OCI-LY1 (cell line): ENCODE data around the gene UFSP2.

ENCODE experiments used
- H2AFZ ChIP-seq: fragments of 200-600 bp; sonication (generic), shearing (Covaris generic); 2 replicates; pipeline ENCODE4 v1.6.0; 2014; ENCODE audit warnings: antibody characterized with exemption, mild to moderate bottlenecking, low read length
- H3F3A ChIP-seq: fragments of 200-600 bp; sonication (generic), shearing (Covaris generic); 2 replicates; pipeline ENCODE4 v1.6.0; 2014; ENCODE audit warnings: mild to moderate bottlenecking, antibody characterized with exemption, low read length, moderate library complexity; ENCODE audit not compliant: insufficient read depth
- H3K27ac ChIP-seq: fragments of 200-600 bp; sonication (generic); 2 replicates; pipeline ENCODE4 v1.5.1; 2014; ENCODE audit warnings: low read length, mixed run types, mild to moderate bottlenecking, low read depth; ENCODE audit not compliant: poor library complexity, severe bottlenecking
- H3K27me3 ChIP-seq: fragments of 200-600 bp; sonication (generic); 2 replicates; pipeline ENCODE4 v1.6.0; 2014; ENCODE audit warnings: antibody characterized with exemption, mild to moderate bottlenecking, low read length, moderate library complexity; ENCODE audit not compliant: insufficient read depth
- H3K36me3 ChIP-seq: fragments of 200-600 bp; sonication (generic); 2 replicates; pipeline ENCODE4 v1.6.1; 2014; ENCODE audit warnings: mild to moderate bottlenecking, antibody characterized with exemption, low read length, moderate library complexity, mixed read lengths; ENCODE audit not compliant: insufficient read depth
- H3K4me1 ChIP-seq: fragments of 200-600 bp; sonication (generic); 2 replicates; pipeline ENCODE4 v1.5.1; 2014; ENCODE audit warnings: mild to moderate bottlenecking, low read length, moderate library complexity; ENCODE audit not compliant: insufficient read depth, severe bottlenecking
- H3K4me2 ChIP-seq: fragments of 200-600 bp; sonication (generic), shearing (Covaris generic); 2 replicates; pipeline ENCODE4 v1.6.1; 2014; ENCODE audit warnings: low read length
- H3K4me3 ChIP-seq: fragments of 200-600 bp; sonication (generic); 2 replicates; pipeline ENCODE4 v1.5.1; 2014; ENCODE audit warnings: low read length, low read depth, mild to moderate bottlenecking, mixed read lengths; ENCODE audit not compliant: poor library complexity, severe bottlenecking
- H3K79me2 ChIP-seq: fragments of 200-600 bp; shearing (Covaris generic); 2 replicates; pipeline ENCODE4 v1.6.1; 2016; ENCODE audit warnings: mixed run types, low read length, mixed read lengths; ENCODE audit not compliant: insufficient read depth
- H3K9ac ChIP-seq: fragments of 200-600 bp; sonication (generic), shearing (Covaris generic); 2 replicates; pipeline ENCODE4 v1.6.1; 2014; ENCODE audit warnings: mild to moderate bottlenecking, low read length, mixed read lengths
- H3K9me2 ChIP-seq: fragments of 200-600 bp; sonication (generic), shearing (Covaris generic); 2 replicates; pipeline ENCODE4 v1.6.1; 2014; ENCODE audit warnings: low read depth, mild to moderate bottlenecking, low read length, mixed read lengths
- H3K9me3 ChIP-seq: fragments of 200-600 bp; shearing (Covaris generic); 2 replicates; pipeline ENCODE4 v1.6.1; 2014; ENCODE audit warnings: low read length, mixed read lengths
- H4K20me1 ChIP-seq: fragments of 200-600 bp; sonication (generic), shearing (Covaris generic); 2 replicates; pipeline ENCODE4 v1.6.0; 2016; ENCODE audit warnings: mild to moderate bottlenecking, low read length; ENCODE audit not compliant: insufficient read depth
- EZH2 ChIP-seq: fragments of 200-600 bp; sonication (generic), shearing (Covaris generic); IDR thresholded peaks from 2 replicates; pipeline ENCODE4 v1.8.0; 2017; ENCODE audit warnings: borderline replicate concordance, mixed run types, mild to moderate bottlenecking, antibody characterized with exemption, low read length, moderate library complexity, mixed read lengths
- TF ChIP-seq, protein P1 (sequence below): fragments of 200-600 bp; sonication (generic), shearing (Covaris generic); IDR thresholded peaks from 2 replicates; pipeline ENCODE4 v1.5.1; 2017; ENCODE audit warnings: mild to moderate bottlenecking, antibody characterized with exemption, low read length, moderate library complexity, mixed read lengths

The UFSP2 gene

DNA sequence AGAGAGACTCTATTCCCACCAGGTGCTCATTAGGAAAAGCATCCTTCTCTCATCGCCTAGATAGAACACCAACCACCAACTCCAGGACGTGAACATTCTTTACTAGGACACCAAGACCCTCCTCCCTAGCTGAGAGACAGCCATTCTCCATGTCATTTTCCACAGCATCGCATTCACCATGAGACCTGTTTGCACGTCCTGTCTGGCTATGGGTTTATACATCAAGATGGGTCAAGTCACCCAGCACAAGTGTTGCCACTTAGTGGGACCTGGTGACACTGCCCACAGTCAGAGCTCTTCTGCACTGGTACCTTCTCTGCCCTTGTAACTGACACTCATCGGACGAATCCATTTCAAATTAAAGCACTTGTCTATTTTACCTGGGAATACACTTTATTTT lies 47.5 kb downstream of the UFSP2 start:
- Histone ChIP-seq H3K9me2 (no peaks in the 10 kb centered on the region), H3K27me3 (no peaks in the 10 kb centered on the region), H3K36me3 (peaks cover 21% of the 10 kb centered on the region), H3K4me2 (no peak overlapping the region), H3K9ac (no peak overlapping the region), H3F3A (no peaks in the 10 kb centered on the region), H3K79me2 (no peaks in the 10 kb centered on the region), H3K9me3 (peaks cover 7% of the 10 kb centered on the region; the same call in 1 of the 2 replicates), H3K27ac (no peak overlapping the region), H2AFZ (no peak overlapping the region), H4K20me1 (no peaks in the 10 kb centered on the region), H3K4me3 (no peak overlapping the region), H3K4me1 (no peaks in the 10 kb centered on the region)
- TF ChIP-seq, protein P1, sequence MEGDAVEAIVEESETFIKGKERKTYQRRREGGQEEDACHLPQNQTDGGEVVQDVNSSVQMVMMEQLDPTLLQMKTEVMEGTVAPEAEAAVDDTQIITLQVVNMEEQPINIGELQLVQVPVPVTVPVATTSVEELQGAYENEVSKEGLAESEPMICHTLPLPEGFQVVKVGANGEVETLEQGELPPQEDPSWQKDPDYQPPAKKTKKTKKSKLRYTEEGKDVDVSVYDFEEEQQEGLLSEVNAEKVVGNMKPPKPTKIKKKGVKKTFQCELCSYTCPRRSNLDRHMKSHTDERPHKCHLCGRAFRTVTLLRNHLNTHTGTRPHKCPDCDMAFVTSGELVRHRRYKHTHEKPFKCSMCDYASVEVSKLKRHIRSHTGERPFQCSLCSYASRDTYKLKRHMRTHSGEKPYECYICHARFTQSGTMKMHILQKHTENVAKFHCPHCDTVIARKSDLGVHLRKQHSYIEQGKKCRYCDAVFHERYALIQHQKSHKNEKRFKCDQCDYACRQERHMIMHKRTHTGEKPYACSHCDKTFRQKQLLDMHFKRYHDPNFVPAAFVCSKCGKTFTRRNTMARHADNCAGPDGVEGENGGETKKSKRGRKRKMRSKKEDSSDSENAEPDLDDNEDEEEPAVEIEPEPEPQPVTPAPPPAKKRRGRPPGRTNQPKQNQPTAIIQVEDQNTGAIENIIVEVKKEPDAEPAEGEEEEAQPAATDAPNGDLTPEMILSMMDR, result no peak
- TF ChIP-seq EZH2, result no peak

DNA sequence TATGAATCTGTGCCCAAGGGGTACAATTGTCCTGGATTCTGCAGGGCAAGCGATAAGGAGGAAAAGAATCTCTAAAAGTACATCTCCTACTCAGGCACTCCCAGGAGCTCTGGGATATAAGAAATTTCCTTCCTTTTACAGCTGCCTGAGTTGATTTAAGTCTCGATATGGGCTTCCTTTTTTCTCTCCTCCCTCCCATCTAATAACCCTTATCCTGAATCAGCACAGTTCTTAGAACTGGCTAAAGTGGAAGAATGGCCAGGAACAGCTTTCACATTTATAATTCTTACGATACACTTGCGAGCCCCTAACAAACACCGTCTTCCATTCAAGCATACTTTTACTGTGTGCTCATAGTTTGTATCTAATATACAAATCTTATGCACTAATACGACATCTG lies 51.2 kb downstream of the UFSP2 start:
- H3K4me1 ChIP-seq, result no peaks in the 10 kb centered on the region
- no peaks in the 10 kb centered on the region for H3F3A ChIP-seq
- H3K36me3 ChIP-seq, result peaks cover 39% of the 10 kb centered on the region
- H3K4me2 ChIP-seq, result no peak overlapping the region
- H3K9me2 ChIP-seq, result no peaks in the 10 kb centered on the region
- H3K79me2 ChIP-seq, result no peaks in the 10 kb centered on the region
- H3K4me3 ChIP-seq, result no peak overlapping the region
- no peak overlapping the region for H3K9ac ChIP-seq
- no peaks in the 10 kb centered on the region for H3K27me3 ChIP-seq
- H2AFZ ChIP-seq, result no peak overlapping the region
- TF ChIP-seq, protein P1, result no peak
- no peak for TF ChIP-seq EZH2
- no peaks in the 10 kb centered on the region for H4K20me1 ChIP-seq
- H3K9me3 ChIP-seq, result no peaks in the 10 kb centered on the region
- H3K27ac ChIP-seq, result no peak overlapping the region

DNA sequence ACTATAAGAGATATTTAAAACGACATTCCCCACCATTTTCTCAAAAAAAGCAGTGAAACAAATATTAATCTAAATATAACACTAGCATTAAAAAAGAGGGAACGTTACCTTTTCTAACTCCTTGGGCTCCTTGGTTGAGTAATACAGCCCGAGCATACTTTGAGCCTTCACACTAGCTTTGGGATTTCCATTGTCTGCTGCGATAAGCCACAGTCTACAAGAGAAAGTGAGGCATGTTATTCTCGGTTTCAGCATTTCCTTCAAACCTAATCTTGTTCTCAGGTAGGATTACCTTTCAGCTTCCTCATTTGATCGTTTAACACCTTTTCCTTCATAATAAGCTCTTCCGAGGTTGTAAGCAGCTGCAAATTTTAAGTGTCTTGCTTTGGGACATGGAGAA lies 51.7 kb downstream of the UFSP2 start:
- Histone ChIP-seq H3K4me2 (no peak overlapping the region), H4K20me1 (no peaks in the 10 kb centered on the region)

More for the DNA sequence above, 51.7 kb downstream of the UFSP2 start:
- no peaks in the 10 kb centered on the region for H3F3A ChIP-seq
- H3K27me3 ChIP-seq, result no peaks in the 10 kb centered on the region
- no peak overlapping the region for H3K27ac ChIP-seq
- no peak overlapping the region for H2AFZ ChIP-seq
- no peaks in the 10 kb centered on the region for H3K4me1 ChIP-seq
- no peaks in the 10 kb centered on the region for H3K9me3 ChIP-seq
- H3K9me2 ChIP-seq, result no peaks in the 10 kb centered on the region
- H3K9ac ChIP-seq, result no peak overlapping the region
- H3K4me3 ChIP-seq, result no peak overlapping the region
- TF ChIP-seq, protein P1, result no peak
- H3K36me3 ChIP-seq, result peaks cover 39% of the 10 kb centered on the region
- no peaks in the 10 kb centered on the region for H3K79me2 ChIP-seq
